Ishikawa (cell line): ENCODE results near the gene EXT2.

Experiments
- CEBPB ChIP-seq: IDR thresholded peaks from 2 replicates; pipeline ENCODE4 v1.6.1; 2012
- EP300 ChIP-seq: IDR thresholded peaks from 2 replicates; pipeline ENCODE4 v1.6.1; 2012; ENCODE audit warnings: borderline replicate concordance
- RAD21 ChIP-seq: IDR thresholded peaks from 2 replicates; pipeline ENCODE4 v1.6.1; 2012; ENCODE audit warnings: low read depth
- REST ChIP-seq: IDR thresholded peaks from 2 replicates; pipeline ENCODE4 v1.6.1; 2012; ENCODE audit warnings: low read depth, mild to moderate bottlenecking
- TCF12 ChIP-seq: IDR thresholded peaks from 2 replicates; pipeline ENCODE4 v1.6.1; 2012; ENCODE audit warnings: low read depth
- YY1 ChIP-seq: IDR thresholded peaks from 2 replicates; pipeline ENCODE4 v1.6.1; 2012; ENCODE audit warnings: low read depth
- ZBTB7A ChIP-seq: IDR thresholded peaks from 2 replicates; pipeline ENCODE4 v1.6.1; 2012; ENCODE audit warnings: low read depth

GRCh38 chr11:44212128-44212527, 116.7 kb downstream of the EXT2 start:
- TF ChIP-seq REST = no peak
- TF ChIP-seq EP300 = no peak
- TF ChIP-seq YY1 = no peak
- TF ChIP-seq RAD21 = no peak
- TF ChIP-seq ZBTB7A = no peak
- no peak for TF ChIP-seq CEBPB
- no peak for TF ChIP-seq TCF12
